Esophagus muscularis mucosa (tissue), 4 donors: ENCODE results near the gene ECEL1. TPM values are rescaled to one million over a fixed set of nuclear protein-coding genes. Genes with fewer than 3 reads are reported as not detected.
"Not testable (repeated sequence)": the region's sequence is repeated elsewhere in the genome, so short reads cannot be mapped to it uniquely, and the experiment has no call there.

Experiments
- DNase-seq: peaks from one replicate; pipeline ENCODE4 v3.0.0-alpha.2; 2017; ENCODE audit errors: extremely low spot score
- H3K27ac ChIP-seq, 4 donors: fragments of 200-600 bp; sonication (generic); replicated peaks in 1 of 4; 1 replicate in 3 of 4; 2 replicates in 1 of 4; pipeline ENCODE4 v1.5.1; 2016 to 2019; ENCODE audit warnings: mild to moderate bottlenecking in 1 of 4
- H3K27me3 ChIP-seq, 4 donors: fragments of 200-600 bp; sonication (generic); one replicate each; pipeline versions ENCODE4 v1.5.1 to v1.6.0; 2016 to 2019
- H3K36me3 ChIP-seq, 4 donors: fragments of 200-600 bp; sonication (generic); one replicate each; pipeline ENCODE4 v1.5.1; 2016 to 2019
- H3K4me1 ChIP-seq, 4 donors: fragments of 200-600 bp; sonication (generic); one replicate each; pipeline ENCODE4 v1.5.1; 2016 to 2019
- H3K4me3 ChIP-seq, 4 donors: fragments of 200-600 bp; sonication (generic); 1 replicate in 2 of 4; 2 replicates in 2 of 4; pipeline ENCODE4 v1.5.1; 2016 to 2019; ENCODE audit warnings: mild to moderate bottlenecking in 4 of 4, moderate library complexity in 1 of 4
- H3K9me3 ChIP-seq, 4 donors: fragments of 200-600 bp; sonication (generic); 1 replicate in 3 of 4; 2 replicates in 1 of 4; pipeline ENCODE4 v1.5.1; 2016 to 2019
- CTCF ChIP-seq, 3 experiments: fragments of 200-600 bp in 2 of 3; fragments of 450-650 bp in 1 of 3; sonication (generic) in 2 of 3; IDR thresholded peaks; one replicate each; pipeline ENCODE4 v1.5.1; 2017 to 2019; ENCODE audit warnings: antibody characterized with exemption in 3 of 3, mild to moderate bottlenecking in 2 of 3, moderate library complexity in 1 of 3
- EP300 ChIP-seq: sonication (generic); formaldehyde crosslinking; IDR thresholded peaks from one replicate; pipeline ENCODE4 v1.6.1; 2017; ENCODE audit warnings: antibody characterized with exemption
- POLR2A ChIP-seq: fragments of 450-650 bp; IDR thresholded peaks from one replicate; pipeline ENCODE4 v1.6.1; 2017; ENCODE audit warnings: antibody characterized with exemption, moderate library complexity, mild to moderate bottlenecking, low read depth
- POLR2AphosphoS5 ChIP-seq, 2 donors: sonication (generic); formaldehyde crosslinking; IDR thresholded peaks; one replicate each; pipeline ENCODE4 v1.6.1; 2017; ENCODE audit warnings: antibody characterized with exemption in 2 of 2
- WGBS: methylation state at CpG from one replicate; pipeline ENCODE4 v1.1.5; 2018; 5-methylcytosine and 5-hydroxymethylcytosine counted together
- intact Hi-C: fragments of 100-400 bp; cut with DNase I; formaldehyde crosslinking; loops from one replicate; pipeline ENCODE4 v1.15.1; 2023
- total RNA-seq, 4 donors: library from RNA; depleted of rRNA; stranded (reverse); fragments of >200 nt; gene quantifications; one replicate each; pipeline versions ENCODE4 v1.1.0 to v1.2.1, GENCODE V29; 2016

ECEL1 gene
- total RNA-seq, 4 donors from 2014 or later: 0.66 to 1.6 (median 1.4) TPM; not detected in 1

GRCh38 chr2:232457121-232458011, 30.3 kb downstream of the ECEL1 start:
- intact Hi-C loops: no loop called here
- Histone ChIP-seq H3K9me3 (no peaks in the 10 kb centered on the region), H3K36me3 (no peaks in the 10 kb centered on the region), H3K4me3 (no peak overlapping the region), H3K27ac (no peak overlapping the region), H3K4me1 (no peaks in the 10 kb centered on the region), H3K27me3 (peaks cover 0 to 53% (median 3%) of the 10 kb centered on the region in 4 donors)
- 80% methylated on average over 11 of the region's 21 CpGs for WGBS
- no peak for TF ChIP-seq POLR2A
- no peak for TF ChIP-seq CTCF (IDR thresholded peaks at IDR 0.05)
- no peak for TF ChIP-seq POLR2AphosphoS5 (IDR thresholded peaks at IDR 0.05)
- TF ChIP-seq EP300: no peak
- DNase-seq: no peak

- Histone ChIP-seq H3K27me3 (peaks cover 0 to 53% (median 3%) of the 10 kb centered on the region in 4 donors), H3K9me3 (no peaks in the 10 kb centered on the region), H3K27ac (no peak overlapping the region), H3K4me1 (no peaks in the 10 kb centered on the region), H3K36me3 (no peaks in the 10 kb centered on the region), H3K4me3 (no peak overlapping the region)
- intact Hi-C loops: no loop called here
- 92% methylated on average over 13 of the region's 27 CpGs for WGBS
- no peak for DNase-seq
- TF ChIP-seq CTCF (IDR thresholded peaks at IDR 0.05): no peak
- TF ChIP-seq EP300: no peak
- no peak for TF ChIP-seq POLR2A
Measured at GRCh38 chr2:232456296-232457120, 31.1 kb downstream of the ECEL1 start.

GRCh38 chr2:232455426-232456255, 32.0 kb downstream of the ECEL1 start, which contains the start of gene ALPI:
Gene ALPI (plus strand): TSS chr2:232456153. CDS start chr2:232456200, 47 bp downstream.
- Histone ChIP-seq H3K4me1 (no peaks in the 10 kb centered on the region), H3K27ac (no peak within 1 kb of the TSS), H3K9me3 (no peaks in the 10 kb centered on the region), H3K27me3 (peaks cover 0 to 49% (median 3%) of the 10 kb centered on the region in 4 donors), H3K36me3 (no peaks in the 10 kb centered on the region), H3K4me3 (no peak within 1 kb of the TSS)
- 85% methylated on average over 13 of the region's 14 CpGs for whole genome bisulfite sequencing
- DNase-seq: no peak
- intact Hi-C loops: no loop called here
- no peak for TF ChIP-seq EP300
- TF ChIP-seq POLR2A: no peak
- no peak for TF ChIP-seq POLR2AphosphoS5 (IDR thresholded peaks at IDR 0.05)
- TF ChIP-seq CTCF (IDR thresholded peaks at IDR 0.05): no peak

GRCh38 chr2:232454630-232455029, 33.0 kb downstream of the ECEL1 start:
- WGBS: 81% methylated on average over 8 of the region's 9 CpGs
- H3K4me1 ChIP-seq: no peaks in the 10 kb centered on the region
- no peak overlapping the region for H3K27ac ChIP-seq
- TF ChIP-seq CTCF (IDR thresholded peaks at IDR 0.05) (no peak), POLR2AphosphoS5 (IDR thresholded peaks at IDR 0.05) (no peak), POLR2A (no peak), EP300 (no peak)
- H3K9me3 ChIP-seq: no peaks in the 10 kb centered on the region
- H3K27me3 ChIP-seq: peaks cover 0 to 42% (median 3%) of the 10 kb centered on the region in 4 donors
- H3K36me3 ChIP-seq: no peaks in the 10 kb centered on the region
- DNase-seq: no peak
- no peak overlapping the region for H3K4me3 ChIP-seq
- intact Hi-C loops: no loop called here

- H3K4me1 ChIP-seq, H3K4me3 ChIP-seq, H3K9me3 ChIP-seq, H3K36me3 ChIP-seq, intact Hi-C loops, H3K27ac ChIP-seq, DNase-seq: not testable (repeated sequence)
- peaks cover 0 to 20% (median 0%) of the 10 kb centered on the region in 4 donors for H3K27me3 ChIP-seq
- WGBS: 100% methylated on average over 2 of the region's 3 CpGs
Measured at GRCh38 chr2:232451645-232452044, 36.0 kb downstream of the ECEL1 start.
